NB4 (cell line): ENCODE results near the gene SLC1A5.
"Not testable (repeated sequence)": the region's sequence is repeated elsewhere in the genome, so short reads cannot be mapped to it uniquely, and the experiment has no call there.

Experiments
- DNase-seq: peaks from one replicate; pipeline ENCODE4 v3.0.0; 2010; ENCODE audit warnings: low read depth
- H3K4me3 ChIP-seq: one replicate; pipeline ENCODE4 v1.5.1; 2011; ENCODE audit warnings: mild to moderate bottlenecking, low read depth, low read length, moderate library complexity
- CTCF ChIP-seq: IDR thresholded peaks from one replicate; pipeline ENCODE4 v1.5.1; 2012; ENCODE audit warnings: low read depth, low read length
- MAX ChIP-seq: IDR thresholded peaks from 2 replicates; pipeline ENCODE4 v1.6.1; 2011; ENCODE audit warnings: low read depth, low read length
- MYC ChIP-seq: IDR thresholded peaks from 2 replicates; pipeline ENCODE4 v1.6.1; 2011; ENCODE audit warnings: low read depth, low read length
- POLR2A ChIP-seq: IDR thresholded peaks from 2 replicates; pipeline ENCODE4 v1.6.1; 2011; ENCODE audit warnings: mild to moderate bottlenecking; ENCODE audit not compliant: insufficient read length; ENCODE audit errors: extremely low read depth

The SLC1A5 gene

GRCh38 chr19:46785054-46785979, 3.1 kb downstream of the SLC1A5 start:
- no peak for DNase-seq
- TF ChIP-seq MYC (peak; percentile 79), CTCF (no peak), POLR2A (peak; percentile 2), MAX (peak; percentile 95)

DNA sequence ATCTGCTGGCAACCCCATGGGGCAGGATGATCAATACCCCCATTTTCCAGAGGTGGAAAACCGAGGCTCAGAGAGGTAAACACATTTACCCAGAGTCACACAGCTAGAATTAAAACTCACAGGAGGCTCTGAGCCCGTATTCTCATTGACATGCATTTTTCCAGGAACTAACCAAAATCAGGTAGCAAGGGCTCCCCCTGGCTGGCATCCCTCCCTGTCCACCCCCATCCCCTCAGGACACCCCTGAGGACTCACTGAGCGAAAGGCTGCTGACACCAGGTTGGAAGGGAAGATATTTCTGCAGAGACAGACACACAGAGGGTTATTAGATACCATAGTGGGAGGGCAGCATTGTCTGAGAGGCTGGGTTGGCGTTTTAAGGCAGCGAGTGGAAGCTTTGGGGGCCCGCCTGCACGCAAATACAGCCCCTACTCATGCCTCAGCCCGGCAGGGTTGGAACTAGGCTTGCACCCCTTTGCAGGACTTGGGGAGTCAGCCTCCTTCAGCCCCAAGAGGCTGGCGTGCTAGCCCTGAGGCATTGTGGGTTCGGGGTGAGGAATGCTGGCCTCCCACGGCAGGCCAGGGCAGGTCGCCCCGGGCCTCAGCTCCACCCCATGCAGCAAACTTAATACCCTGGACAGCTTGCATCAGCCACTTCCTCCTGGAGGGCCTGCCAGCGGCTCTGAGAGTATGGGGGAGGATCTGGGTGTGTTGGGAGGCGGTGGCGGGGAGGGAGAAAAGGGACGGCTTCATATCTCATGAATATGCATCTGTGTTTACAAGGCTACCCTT, 3.9 kb downstream of the SLC1A5 start:
- H3K4me3 ChIP-seq: peak overlapping the region; percentile 78
- peak; percentile 38 for TF ChIP-seq POLR2A
- TF ChIP-seq MYC: peak; percentile 96
- TF ChIP-seq MAX: peak; percentile 93
- peak; percentile 75 for TF ChIP-seq CTCF
- peak; percentile 100 for DNase-seq

More at GRCh38 chr19:46785054-46785979, 3.1 kb downstream of the SLC1A5 start:
- H3K4me3 ChIP-seq: peak overlapping the region; percentile 78

DNA sequence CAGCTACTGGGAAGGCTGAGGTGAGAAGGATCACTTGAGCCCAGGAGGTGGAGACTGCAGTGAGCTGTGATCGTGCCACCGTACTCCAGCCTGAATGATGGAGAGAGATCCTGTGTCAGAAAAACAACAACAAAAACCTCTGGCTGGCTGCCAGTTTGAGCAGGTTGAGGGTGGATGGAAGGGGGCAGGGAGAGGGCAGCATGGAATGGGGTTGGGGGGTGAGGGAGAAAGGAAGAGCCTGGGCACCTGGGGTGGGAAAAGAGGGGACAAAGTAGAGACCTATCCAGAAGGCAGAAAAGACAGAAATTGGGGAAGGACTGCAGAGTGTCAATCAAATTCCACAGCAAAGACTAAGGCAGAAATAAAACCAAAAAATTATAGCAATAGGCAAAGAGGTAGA, 4.7 kb downstream of the SLC1A5 start:
- peak overlapping the region; percentile 78 for H3K4me3 ChIP-seq
- TF ChIP-seq MAX: no peak
- TF ChIP-seq CTCF: no peak
- DNase-seq: no peak

DNA sequence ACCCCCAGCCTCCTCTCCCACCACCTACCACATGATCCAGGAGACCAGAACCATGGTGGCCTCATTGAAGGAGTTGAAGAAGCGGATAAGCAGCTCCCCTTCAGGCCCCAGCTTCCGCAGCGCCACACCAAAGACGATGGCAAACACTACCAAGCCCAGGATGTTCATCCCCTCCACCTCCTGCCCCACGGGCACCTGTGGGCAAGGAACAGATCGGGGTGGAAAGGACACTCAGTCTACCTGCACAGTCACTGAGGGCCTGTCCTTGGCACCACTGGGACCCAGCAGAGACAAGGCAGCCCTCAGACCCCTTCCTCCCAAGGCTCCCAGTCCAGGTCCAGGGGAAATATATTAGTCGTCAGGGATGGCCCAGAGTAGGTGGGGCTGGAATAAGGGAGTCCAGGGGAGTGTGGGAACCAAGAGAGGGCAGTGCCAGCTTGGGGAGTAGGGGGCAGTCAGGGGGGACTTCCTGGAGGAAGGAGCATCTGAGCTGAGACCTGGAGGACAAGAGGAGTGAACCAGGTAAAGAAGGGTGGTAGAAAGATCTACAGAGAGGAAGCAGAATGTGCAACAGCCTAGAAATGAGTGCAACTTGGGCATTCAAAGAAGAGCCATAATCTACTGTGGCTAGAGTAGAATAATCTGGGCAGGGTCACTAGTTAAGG, 5.9 kb downstream of the SLC1A5 start:
- DNase-seq: no peak
- TF ChIP-seq CTCF: no peak
- TF ChIP-seq MYC: no peak
- TF ChIP-seq POLR2A: no peak
- peak overlapping the region; percentile 78 for H3K4me3 ChIP-seq

- not testable (repeated sequence) for DNase-seq, H3K4me3 ChIP-seq
These were observed 10.3 kb downstream of the SLC1A5 start for GRCh38 chr19:46777956-46778645.
